22Rv1 (cell line): ENCODE data around the gene TRIM39.

Experiments used
- CTCF ChIP-seq: fragments of 450-650 bp; IDR thresholded peaks from 2 replicates; pipeline ENCODE4 v1.5.1; 2017; ENCODE audit warnings: mild to moderate bottlenecking
- ZFX ChIP-seq: fragments of 450-650 bp; IDR thresholded peaks from 2 replicates; pipeline ENCODE4 v1.6.1; 2017; ENCODE audit warnings: antibody characterized with exemption, borderline replicate concordance

- TF ChIP-seq CTCF (no peak), ZFX (no peak)
Observed at GRCh38 chr6:30363459-30363858, 36.7 kb downstream of the TRIM39 start.
